OCI-LY7 (cell line): ENCODE data around the gene INHBB. TPM values are rescaled to one million over a fixed set of nuclear protein-coding genes. Genes with fewer than 3 reads are reported as not detected.

Experiments used
- BruUV-seq: library from RNA; stranded (reverse); fragments of 400-500 nt; replicated peaks from 2 replicates; lab custom pipeline; 2021; lab: Mats Ljungman, UMichigan
- CTCF ChIA-PET: fragments of 300-600 bp; sonication (Branson Sonifier 250); formaldehyde crosslinking; loops from one replicate; lab custom pipeline; 2022; ENCODE audit warnings: antibody characterized with exemption; ENCODE audit not compliant: unreplicated experiment; lab: Charles Lee
- POLR2A ChIA-PET: fragments of 300-600 bp; sonication (Branson Sonifier 250); formaldehyde crosslinking; loops from one replicate; lab custom pipeline; 2022; ENCODE audit warnings: antibody characterized with exemption; lab: Charles Lee
- DNase-seq: peaks from one replicate; pipeline ENCODE4 v3.0.0-alpha.2; 2015; ENCODE audit warnings: low spot score
- H2AFZ ChIP-seq: fragments of 200-600 bp; sonication (generic), shearing (Covaris generic); 2 replicates; pipeline ENCODE4 v1.6.1; 2014; ENCODE audit warnings: mild to moderate bottlenecking, antibody characterized with exemption, low read length, moderate library complexity
- H3K27ac ChIP-seq: fragments of 200-600 bp; sonication (generic); 2 replicates; pipeline ENCODE4 v1.5.1; 2014; ENCODE audit warnings: mixed run types, low read depth, mild to moderate bottlenecking, moderate library complexity, low read length, inconsistent platforms; ENCODE audit not compliant: poor library complexity, severe bottlenecking
- H3K36me3 ChIP-seq: fragments of 200-600 bp; sonication (generic); 2 replicates; pipeline ENCODE4 v1.6.1; 2014; ENCODE audit warnings: mild to moderate bottlenecking, antibody characterized with exemption, low read length, moderate library complexity, mixed read lengths; ENCODE audit not compliant: insufficient read depth
- H3K4me1 ChIP-seq: fragments of 200-600 bp; sonication (generic); 2 replicates; pipeline ENCODE4 v1.5.1; 2014; ENCODE audit warnings: mild to moderate bottlenecking, low read length; ENCODE audit not compliant: insufficient read depth, poor library complexity, severe bottlenecking
- H3K4me2 ChIP-seq: fragments of 200-600 bp; sonication (generic); 2 replicates; pipeline ENCODE4 v1.6.1; 2014; ENCODE audit warnings: mild to moderate bottlenecking, low read length
- H3K4me3 ChIP-seq: fragments of 200-600 bp; sonication (generic); 2 replicates; pipeline ENCODE4 v1.5.1; 2014; ENCODE audit warnings: mild to moderate bottlenecking, low read depth, low read length; ENCODE audit not compliant: poor library complexity, severe bottlenecking
- H3K79me2 ChIP-seq: fragments of 200-600 bp; sonication (generic); 2 replicates; pipeline ENCODE4 v1.6.1; 2016; ENCODE audit warnings: low read depth, mild to moderate bottlenecking, low read length, moderate library complexity, mixed read lengths; ENCODE audit not compliant: insufficient read depth
- H3K9me2 ChIP-seq: fragments of 200-600 bp; sonication (generic); 2 replicates; pipeline ENCODE4 v1.6.1; 2016; ENCODE audit warnings: mild to moderate bottlenecking, low read length, mixed read lengths; ENCODE audit not compliant: insufficient read depth
- H3K9me3 ChIP-seq: fragments of 200-600 bp; sonication (generic); 2 replicates; pipeline ENCODE4 v1.6.1; 2014; ENCODE audit warnings: mild to moderate bottlenecking, mixed run types, low read length, mixed read lengths
- H4K20me1 ChIP-seq: fragments of 200-600 bp; sonication (generic); 2 replicates; pipeline ENCODE4 v1.6.1; 2014; ENCODE audit warnings: mild to moderate bottlenecking, antibody characterized with exemption, low read length, moderate library complexity, mixed read lengths; ENCODE audit not compliant: insufficient read depth
- CTCF ChIP-seq: fragments of 200-600 bp; sonication (generic); conservative IDR thresholded peaks from 2 replicates; pipeline ENCODE4 v1.5.1; 2014; ENCODE audit warnings: mild to moderate bottlenecking, antibody characterized with exemption, low read length, moderate library complexity, mixed read lengths
- EZH2phosphoT487 ChIP-seq: fragments of 200-600 bp; sonication (generic); IDR thresholded peaks from 2 replicates; pipeline ENCODE4 v1.6.1; 2018; ENCODE audit warnings: low read depth, borderline replicate concordance, mild to moderate bottlenecking, mixed run types, antibody characterized with exemption, low read length, moderate library complexity, mixed read lengths
- intact Hi-C: fragments of 100-400 bp; cut with micrococcal nuclease; formaldehyde crosslinking; loops from one replicate; pipeline ENCODE4 v1.10.0; 2022; ENCODE audit not compliant: unreplicated experiment
- total RNA-seq, 2 experiments: library from RNA; depleted of rRNA in 1 of 2; stranded (reverse); fragments of >200 nt in 1 of 2; shearing (Covaris generic) in 1 of 2; gene quantifications; 2 replicates each; pipeline ENCODE4 v1.2.3, GENCODE V29; 2014 to 2022

INHBB gene
- total RNA-seq, 2 experiments from 2014 or later = not detected

DNA sequence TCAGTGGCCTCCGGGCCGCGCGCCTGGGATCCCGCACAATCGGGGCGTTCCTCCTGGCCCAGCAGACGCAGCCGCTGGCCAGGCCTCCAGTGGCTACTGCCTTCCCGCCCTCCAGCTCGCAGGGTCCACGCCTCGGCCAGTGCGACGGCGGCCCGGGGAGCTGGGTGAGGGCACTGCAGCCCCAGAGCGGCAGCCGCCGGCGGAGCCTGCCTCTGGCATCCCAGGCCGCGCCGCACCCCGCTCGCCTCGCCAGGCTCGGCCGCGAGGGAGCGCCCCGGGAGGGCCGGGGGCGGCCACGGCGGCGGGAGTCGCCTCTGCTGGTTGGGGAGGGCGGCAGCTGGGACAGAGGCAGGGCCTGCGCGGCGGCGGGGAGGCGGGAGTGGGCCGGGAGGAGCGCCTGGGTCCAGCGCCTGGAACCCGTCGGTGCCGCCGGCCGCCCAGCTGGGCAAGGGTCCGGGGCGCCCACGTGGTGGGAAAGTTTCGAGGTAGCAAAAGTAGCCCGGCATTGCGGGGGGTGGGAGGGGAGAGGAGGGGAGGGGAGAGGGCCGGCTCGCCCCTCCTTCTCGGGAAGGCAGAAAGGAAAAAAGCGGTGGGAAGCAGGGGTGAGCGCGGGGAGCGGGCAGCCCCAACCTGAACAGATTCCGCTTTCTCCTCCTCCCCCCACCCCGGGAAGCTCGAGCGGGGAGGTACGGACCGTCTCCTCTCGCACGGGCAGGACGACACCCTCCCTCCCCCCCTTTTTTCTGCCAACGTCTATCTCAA, 1.5 kb upstream of the INHBB start:
- no peak overlapping the region for H2AFZ ChIP-seq
- H4K20me1 ChIP-seq = no peaks in the 10 kb centered on the region
- intact Hi-C loops = loop anchor here (5.0 kb wide), 1 partner anchor 333 kb away; no protein-coding TSS in a partner anchor
- ChIA-PET CTCF (no interaction called here), POLR2A (no interaction called here)
- no peak overlapping the region for H3K27ac ChIP-seq
- H3K4me2 ChIP-seq = no peak overlapping the region
- H3K4me3 ChIP-seq = no peak overlapping the region
- H3K4me1 ChIP-seq = no peaks in the 10 kb centered on the region
- TF ChIP-seq EZH2phosphoT487 (no peak), CTCF (no peak)
- no peak for DNase-seq
- no peaks in the 10 kb centered on the region for H3K9me2 ChIP-seq
- H3K9me3 ChIP-seq = no peaks in the 10 kb centered on the region
- H3K36me3 ChIP-seq = no peaks in the 10 kb centered on the region
- no peaks in the 10 kb centered on the region for H3K79me2 ChIP-seq
- BruUV-seq = no TSS peak

DNA sequence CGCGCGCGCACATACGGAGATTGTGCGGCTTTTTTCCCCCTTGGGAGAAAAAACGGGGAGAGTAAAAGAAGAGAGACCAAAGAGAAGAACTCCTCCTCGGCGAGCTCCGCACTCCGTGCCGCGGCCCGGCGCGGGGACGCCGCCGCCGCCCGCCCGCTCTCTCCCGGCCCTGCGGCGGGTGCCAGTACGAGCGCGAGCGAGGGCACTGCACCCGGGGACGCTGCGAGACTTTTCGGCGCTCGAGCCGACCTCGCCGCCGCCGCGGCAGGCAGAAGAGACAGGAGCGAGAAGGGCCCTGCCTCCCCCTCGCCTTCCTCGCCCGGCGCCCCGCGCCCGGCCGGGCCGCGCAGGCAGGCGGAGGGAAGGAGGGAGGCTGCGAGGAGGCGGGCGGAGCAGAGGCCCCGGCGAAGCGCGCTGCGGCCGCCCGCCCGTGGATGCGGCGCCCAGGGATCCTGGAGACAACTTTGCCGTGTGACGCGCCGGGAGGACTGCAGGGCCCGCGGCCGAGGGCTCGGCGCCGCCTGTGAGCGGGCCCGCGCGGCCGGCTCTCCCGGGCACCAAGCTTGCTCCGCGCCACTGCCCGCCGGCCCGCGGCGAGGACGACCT, 857 bp upstream of the INHBB start:
- ChIA-PET CTCF (no interaction called here), POLR2A (no interaction called here)
- no peak overlapping the region for H2AFZ ChIP-seq
- no peaks in the 10 kb centered on the region for H3K9me3 ChIP-seq
- H3K36me3 ChIP-seq = no peaks in the 10 kb centered on the region
- no peak for TF ChIP-seq CTCF
- TF ChIP-seq EZH2phosphoT487 = 0 out of 2 replicates have a peak, but pooled peaks have one; percentile 31
- H3K4me3 ChIP-seq = no peak overlapping the region
- no peak for DNase-seq
- BruUV-seq = no TSS peak
- intact Hi-C loops = loop anchor here (5.0 kb wide), 1 partner anchor 332 kb away; no protein-coding TSS in a partner anchor
- H3K4me1 ChIP-seq = no peaks in the 10 kb centered on the region
- H3K9me2 ChIP-seq = no peaks in the 10 kb centered on the region
- no peak overlapping the region for H3K27ac ChIP-seq
- no peak overlapping the region for H3K4me2 ChIP-seq
- H4K20me1 ChIP-seq = no peaks in the 10 kb centered on the region
- H3K79me2 ChIP-seq = no peaks in the 10 kb centered on the region

GRCh38 chr2:120345608-120346007, 328 bp upstream of the INHBB start:
- no peak overlapping the region for H3K27ac ChIP-seq
- DNase-seq = no peak
- no peaks in the 10 kb centered on the region for H3K4me1 ChIP-seq
- H2AFZ ChIP-seq = no peak overlapping the region
- CTCF ChIA-PET = no interaction called here
- H3K4me2 ChIP-seq = no peak overlapping the region
- no peaks in the 10 kb centered on the region for H3K36me3 ChIP-seq
- no peaks in the 10 kb centered on the region for H3K79me2 ChIP-seq
- intact Hi-C loops = no loop called here
- BruUV-seq = no TSS peak
- no peaks in the 10 kb centered on the region for H3K9me3 ChIP-seq
- no peaks in the 10 kb centered on the region for H3K9me2 ChIP-seq
- POLR2A ChIA-PET = no interaction called here
- TF ChIP-seq CTCF (no peak), EZH2phosphoT487 (no peak)
- no peak overlapping the region for H3K4me3 ChIP-seq
- no peaks in the 10 kb centered on the region for H4K20me1 ChIP-seq
